ENCODE measurements around the gene TFIP11.

- TF ChIP-seq, protein P1, sequence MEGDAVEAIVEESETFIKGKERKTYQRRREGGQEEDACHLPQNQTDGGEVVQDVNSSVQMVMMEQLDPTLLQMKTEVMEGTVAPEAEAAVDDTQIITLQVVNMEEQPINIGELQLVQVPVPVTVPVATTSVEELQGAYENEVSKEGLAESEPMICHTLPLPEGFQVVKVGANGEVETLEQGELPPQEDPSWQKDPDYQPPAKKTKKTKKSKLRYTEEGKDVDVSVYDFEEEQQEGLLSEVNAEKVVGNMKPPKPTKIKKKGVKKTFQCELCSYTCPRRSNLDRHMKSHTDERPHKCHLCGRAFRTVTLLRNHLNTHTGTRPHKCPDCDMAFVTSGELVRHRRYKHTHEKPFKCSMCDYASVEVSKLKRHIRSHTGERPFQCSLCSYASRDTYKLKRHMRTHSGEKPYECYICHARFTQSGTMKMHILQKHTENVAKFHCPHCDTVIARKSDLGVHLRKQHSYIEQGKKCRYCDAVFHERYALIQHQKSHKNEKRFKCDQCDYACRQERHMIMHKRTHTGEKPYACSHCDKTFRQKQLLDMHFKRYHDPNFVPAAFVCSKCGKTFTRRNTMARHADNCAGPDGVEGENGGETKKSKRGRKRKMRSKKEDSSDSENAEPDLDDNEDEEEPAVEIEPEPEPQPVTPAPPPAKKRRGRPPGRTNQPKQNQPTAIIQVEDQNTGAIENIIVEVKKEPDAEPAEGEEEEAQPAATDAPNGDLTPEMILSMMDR (IDR thresholded peaks at IDR 0.05), result no peak
- TF ChIP-seq POLR2A (IDR thresholded peaks at IDR 0.05), result no peak
Measured at GRCh38 chr22:26483043-26483438, 29.2 kb downstream of the TFIP11 start.

Measured in vagina (tissue), 2 donors.